Colonic mucosa (tissue), 4 donors: ENCODE measurements around the gene GTPBP6. TPM values are rescaled to one million over a fixed set of nuclear protein-coding genes. Genes with fewer than 3 reads are reported as not detected.
A peak's percentile ranks its signal among the peaks of the same experiment; 100 is the strongest.
"Not testable (repeated sequence)": the region's sequence is repeated elsewhere in the genome, so short reads cannot be mapped to it uniquely, and the experiment has no call there.

Source experiments
- DNase-seq: peaks from one replicate; pipeline ENCODE4 v3.0.0-alpha.2; 2020
- H3K27ac ChIP-seq: fragments of 200-600 bp; one replicate; pipeline ENCODE4 v1.8.0; 2021
- H3K27me3 ChIP-seq: fragments of 200-600 bp; one replicate; pipeline ENCODE4 v1.8.0; 2021
- H3K36me3 ChIP-seq: fragments of 200-600 bp; one replicate; pipeline ENCODE4 v1.8.0; 2021
- H3K4me1 ChIP-seq: fragments of 200-600 bp; one replicate; pipeline ENCODE4 v1.8.0; 2021; ENCODE audit warnings: mild to moderate bottlenecking
- H3K4me3 ChIP-seq: fragments of 200-600 bp; one replicate; pipeline ENCODE4 v1.8.0; 2021
- H3K9ac ChIP-seq, 2 donors: one replicate each; pipeline ENCODE4 v1.7.0; 2013; ENCODE audit warnings: control low read depth in 2 of 2, low read depth in 2 of 2, low read length in 2 of 2
- H3K9me3 ChIP-seq: fragments of 200-600 bp; one replicate; pipeline ENCODE4 v1.8.0; 2021
- CTCF ChIP-seq: fragments of 200-600 bp; IDR thresholded peaks from one replicate; pipeline ENCODE4 v1.8.0; 2022; ENCODE audit warnings: antibody characterized with exemption, mild to moderate bottlenecking
- intact Hi-C: fragments of 100-400 bp; cut with DNase I; formaldehyde crosslinking; loops from one replicate; pipeline ENCODE4 v1.14.1; 2022
- total RNA-seq, 2 donors: library from RNA; stranded (reverse); fragmentation: NEBNext Ultra II Directional in 1 of 2; extraction: Animal tissue kit (Norgen Biotek cat#: 25700) in 1 of 2; gene quantifications; one replicate each; pipeline ENCODE4 v1.2.1, GENCODE V29; 2021
- donor health status: healthy.
- donor health status: DM: no; HTN: no; CAD: no.
- donor health status: DM: no; HTN: no; CAD: no.

GTPBP6 gene
- total RNA-seq, 2 donors from 2014 or later = 44.4 to 81.1 TPM

- Histone ChIP-seq H3K9me3 (no peaks in the 10 kb centered on the region), H3K4me3 (no peak overlapping the region), H3K27me3 (no peaks in the 10 kb centered on the region), H3K4me1 (no peaks in the 10 kb centered on the region), H3K9ac (no peak overlapping the region), H3K27ac (peak overlapping the region; percentile 36), H3K36me3 (no peaks in the 10 kb centered on the region)
- intact Hi-C loops = no loop called here
- no peak for TF ChIP-seq CTCF
- DNase-seq = peak; percentile 60
Observed at GRCh38 chrX:267771-268261, 50.8 kb downstream of the GTPBP6 start.

- peak; percentile 15 for DNase-seq
- intact Hi-C loops = no loop called here
- Histone ChIP-seq H3K27ac (no peak overlapping the region), H3K27me3 (no peaks in the 10 kb centered on the region), H3K4me3 (no peak overlapping the region), H3K9me3 (no peaks in the 10 kb centered on the region), H3K36me3 (no peaks in the 10 kb centered on the region), H3K4me1 (no peaks in the 10 kb centered on the region), H3K9ac (no peak overlapping the region)
- no peak for TF ChIP-seq CTCF
Observed at GRCh38 chrX:265502-265901, 53.1 kb downstream of the GTPBP6 start.

GRCh38 chrX:264634-265455 lies 53.8 kb downstream of the GTPBP6 start:
- no peak overlapping the region for H3K4me3 ChIP-seq
- H3K4me1 ChIP-seq = no peaks in the 10 kb centered on the region
- peak; percentile 25 for DNase-seq
- H3K27ac ChIP-seq = no peak overlapping the region
- H3K9me3 ChIP-seq = no peaks in the 10 kb centered on the region
- H3K36me3 ChIP-seq = no peaks in the 10 kb centered on the region
- H3K9ac ChIP-seq = no peak overlapping the region
- no peak for TF ChIP-seq CTCF
- intact Hi-C loops = no loop called here
- no peaks in the 10 kb centered on the region for H3K27me3 ChIP-seq

GRCh38 chrX:264006-264405 lies 54.6 kb downstream of the GTPBP6 start:
- H3K4me3 ChIP-seq, H3K9me3 ChIP-seq, intact Hi-C loops, H3K27me3 ChIP-seq, H3K27ac ChIP-seq, H3K4me1 ChIP-seq, H3K36me3 ChIP-seq, H3K9ac ChIP-seq: not testable (repeated sequence)
- DNase-seq = peak; percentile 14

- peak; percentile 17 for DNase-seq
- H3K36me3 ChIP-seq = no peaks in the 10 kb centered on the region
- H3K4me3 ChIP-seq = no peak overlapping the region
- no peak for TF ChIP-seq CTCF
- no peaks in the 10 kb centered on the region for H3K27me3 ChIP-seq
- intact Hi-C loops = no loop called here
- no peak overlapping the region for H3K27ac ChIP-seq
- H3K9me3 ChIP-seq = no peaks in the 10 kb centered on the region
- H3K4me1 ChIP-seq = no peaks in the 10 kb centered on the region
- no peak overlapping the region for H3K9ac ChIP-seq
Observed at GRCh38 chrX:262381-262909, 56.2 kb downstream of the GTPBP6 start.

- Histone ChIP-seq H3K27me3 (no peaks in the 10 kb centered on the region), H3K4me3 (no peak overlapping the region), H3K27ac (no peak overlapping the region), H3K9ac (no peak overlapping the region), H3K9me3 (no peaks in the 10 kb centered on the region), H3K36me3 (no peaks in the 10 kb centered on the region), H3K4me1 (no peaks in the 10 kb centered on the region)
- peak; percentile 18 for DNase-seq
- TF ChIP-seq CTCF = no peak
- intact Hi-C loops = no loop called here
Observed at GRCh38 chrX:261919-262352, 56.7 kb downstream of the GTPBP6 start.
